GM19328 (cell line): Measurements from ENCODE around the gene USP19.

Experiments
- ATAC-seq: cut with Tn5 transposase; IDR thresholded peaks from one replicate; pipeline ENCODE4 v1.9.1; 2021; ENCODE audit warnings: mild to moderate bottlenecking, moderate library complexity; ENCODE audit not compliant: unreplicated experiment

USP19 gene

DNA sequence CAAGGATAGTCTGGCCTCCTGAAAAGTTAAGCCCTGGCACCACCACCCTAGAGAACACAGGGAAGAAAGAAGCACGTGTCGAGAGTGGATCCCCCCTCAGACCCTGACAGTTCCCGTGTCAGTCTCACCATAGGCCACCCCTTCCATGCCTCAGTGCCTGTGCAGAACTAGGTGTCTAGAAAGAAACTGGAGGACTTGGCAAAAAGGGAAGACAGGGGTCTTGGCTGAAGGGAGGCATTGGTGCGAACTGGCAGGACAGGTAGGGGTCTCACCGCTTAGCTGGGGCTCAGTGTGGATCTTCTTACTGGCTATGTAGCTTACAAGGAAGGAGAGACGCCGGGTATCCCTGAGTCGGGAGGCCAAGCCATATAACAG, 16.6 kb downstream of the USP19 start:
- ATAC-seq = no peak

DNA sequence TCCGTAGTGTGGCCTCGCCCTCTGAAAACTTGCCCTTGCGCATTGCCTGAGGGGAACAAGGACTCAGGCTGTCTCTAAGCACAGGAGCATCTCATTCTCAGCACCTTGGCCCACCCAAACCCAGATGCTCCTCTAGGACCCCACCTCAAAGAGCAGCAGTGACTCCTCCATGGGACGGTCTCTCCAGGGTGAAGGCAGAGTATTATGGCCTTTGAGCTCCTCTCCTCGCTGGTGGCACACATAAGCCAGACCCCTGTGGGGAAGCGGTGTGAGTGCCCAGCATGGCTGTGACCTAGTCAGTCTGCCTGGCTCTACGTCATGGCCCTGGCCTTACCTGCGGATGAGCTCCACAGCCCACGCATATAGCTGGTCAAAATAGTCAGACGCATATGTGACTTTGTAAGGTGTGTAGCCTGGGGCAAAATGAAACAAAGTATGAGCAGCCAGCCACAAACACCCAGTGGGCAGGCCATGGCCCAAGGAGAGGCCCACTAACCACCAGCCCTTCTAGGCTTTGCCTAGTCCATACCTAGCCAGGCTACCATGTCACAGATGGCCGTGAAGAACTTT, 20.5 kb downstream of the USP19 start:
- no peak for ATAC-seq

DNA sequence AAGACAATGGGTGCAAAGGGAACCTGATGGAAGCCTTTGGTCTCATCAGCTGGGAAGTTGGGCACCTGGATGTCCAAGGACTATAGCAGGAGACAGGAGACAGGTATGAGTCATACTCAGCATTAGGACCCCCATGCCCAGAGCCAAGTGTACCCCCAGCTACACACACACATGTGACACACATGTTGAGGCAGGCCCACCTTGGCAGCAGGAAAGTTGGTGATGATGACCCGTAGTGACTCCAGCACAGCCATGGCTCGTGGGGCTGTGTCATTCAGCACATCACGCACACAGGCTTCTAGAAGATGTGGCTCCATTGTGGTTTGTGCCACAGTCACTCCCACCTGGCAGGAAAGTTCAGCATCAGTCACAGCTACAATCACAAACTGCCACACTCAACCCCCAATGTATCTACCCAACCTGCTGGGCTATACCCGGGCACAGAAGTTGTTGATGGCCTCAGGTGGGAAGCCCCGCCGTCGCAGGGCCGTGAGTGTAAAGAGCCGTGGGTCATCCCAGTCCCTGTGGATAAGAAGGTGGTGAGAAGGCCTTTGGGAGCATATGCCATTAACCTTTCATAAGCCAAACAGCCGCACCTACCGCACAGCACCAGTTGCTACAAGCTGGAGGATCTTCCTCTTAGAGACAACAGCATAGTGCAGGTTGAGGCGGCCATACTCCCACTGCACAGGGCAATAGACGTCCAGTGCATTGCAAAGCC, 21.6 kb downstream of the USP19 start:
- ATAC-seq = no peak

DNA sequence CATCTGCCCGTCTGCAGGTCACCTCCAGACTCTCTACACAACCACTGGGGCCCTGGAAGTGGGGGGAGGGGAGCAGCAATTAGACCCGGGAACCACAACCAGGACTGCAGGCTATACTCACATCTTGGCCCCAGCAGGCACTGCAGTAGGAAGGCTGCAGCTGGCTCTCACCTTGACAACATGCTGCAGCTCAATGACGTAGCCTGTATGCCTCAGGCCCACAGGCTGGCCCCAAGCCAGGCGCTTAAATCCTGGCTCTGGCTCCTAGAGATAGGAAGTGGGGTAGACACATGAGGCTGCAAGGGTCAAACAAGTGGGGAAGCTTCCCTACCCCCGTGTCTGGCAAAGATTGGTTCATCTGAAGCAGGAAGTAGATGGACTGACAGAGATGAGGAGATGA, 22.2 kb downstream of the USP19 start:
- ATAC-seq = no peak

DNA sequence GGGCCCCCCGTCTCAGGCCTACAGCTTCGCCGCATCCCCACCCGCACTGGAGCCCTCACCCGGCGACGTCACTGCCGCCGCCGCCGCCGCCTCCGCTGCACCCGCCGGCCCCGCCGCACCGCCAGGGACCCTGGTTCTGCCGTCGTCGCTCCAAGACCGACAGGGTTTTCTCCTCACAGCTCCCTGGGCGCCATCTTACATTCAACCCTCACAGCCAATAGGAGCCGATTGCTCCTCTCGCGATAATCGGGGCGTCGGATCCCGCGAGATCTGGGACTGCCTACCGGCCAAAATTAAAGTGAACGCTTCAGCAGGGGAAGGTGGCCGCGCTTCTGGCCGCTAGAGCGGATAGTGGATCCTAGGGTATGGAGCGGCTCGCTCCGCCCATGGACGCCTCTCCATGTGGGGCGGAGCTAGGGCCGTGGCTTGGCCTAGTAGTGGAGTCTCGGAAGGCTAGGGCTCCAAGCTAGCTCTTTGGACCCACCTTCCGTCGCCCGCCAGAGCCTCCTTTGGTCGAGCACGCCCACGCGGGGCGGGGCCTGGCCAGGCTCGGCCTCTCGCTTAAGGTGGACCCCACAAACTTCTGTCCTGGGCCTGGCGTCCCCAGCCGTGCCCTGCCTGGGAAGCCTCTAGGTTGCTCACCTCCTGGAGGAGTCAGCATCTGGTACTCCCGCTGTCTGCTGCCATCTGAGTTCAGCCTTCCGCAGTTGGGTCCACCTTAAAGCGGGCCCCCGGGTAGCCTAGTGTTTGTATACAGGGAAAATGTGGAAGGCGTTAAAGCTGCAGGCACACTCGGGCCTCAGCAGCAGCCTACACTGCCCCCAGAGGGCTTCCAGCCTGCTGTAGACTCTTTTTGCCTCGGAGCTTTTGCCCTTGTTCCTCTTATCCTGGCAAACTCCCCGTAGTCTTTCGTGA, 26.5 kb downstream of the USP19 start, which contains the start of gene QRICH1:
QRICH1 (minus strand) TSS at position 219 of the 915 bp plus-strand sequence. CDS start 17,054 bp downstream, outside the sequence.
- ATAC-seq = peak; percentile 73

DNA sequence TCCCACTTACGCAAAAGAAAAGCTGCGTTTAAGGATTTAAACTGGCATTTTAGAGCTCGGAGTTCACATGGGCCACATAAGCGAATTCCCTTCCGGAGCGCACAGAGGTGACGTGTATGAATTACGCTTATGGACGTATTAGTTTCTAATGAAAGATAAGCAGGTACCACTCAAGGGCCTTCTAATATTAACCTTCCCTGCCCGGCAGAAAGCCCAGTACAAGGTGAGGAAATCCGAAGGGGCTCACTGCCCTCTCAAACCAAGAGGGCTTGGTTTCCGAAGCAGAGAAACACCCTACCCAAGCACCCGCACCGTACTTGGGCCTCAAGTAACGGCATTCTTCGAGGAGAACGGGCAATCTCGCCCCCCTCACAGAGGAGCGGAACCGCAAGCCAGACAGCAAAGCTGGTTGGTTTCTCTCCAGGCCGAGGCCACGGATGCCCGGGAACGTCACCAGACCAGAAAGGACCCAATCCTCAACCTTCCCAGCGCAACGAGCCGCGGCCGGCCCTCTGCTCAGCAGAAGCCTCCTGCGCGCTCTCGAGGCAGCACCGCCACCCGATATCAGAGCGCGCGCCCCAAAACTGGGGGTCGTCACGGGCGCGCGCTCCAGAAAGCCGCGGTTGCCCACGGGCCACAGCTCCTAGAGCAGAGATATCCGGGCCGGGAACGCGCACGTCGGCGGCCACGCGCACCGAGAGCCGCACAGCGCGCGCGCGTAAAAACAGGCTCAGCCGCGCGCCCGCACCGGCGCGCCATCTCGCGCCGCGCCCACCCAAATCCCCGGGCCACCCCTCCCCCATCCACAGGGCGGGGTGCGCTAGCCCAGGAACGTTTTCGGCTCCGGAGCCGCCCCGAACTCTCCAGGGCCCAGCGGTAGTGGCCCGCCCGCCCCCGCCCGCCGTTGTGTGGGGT, 27.4 kb downstream of the USP19 start:
- peak; percentile 42 for ATAC-seq

DNA sequence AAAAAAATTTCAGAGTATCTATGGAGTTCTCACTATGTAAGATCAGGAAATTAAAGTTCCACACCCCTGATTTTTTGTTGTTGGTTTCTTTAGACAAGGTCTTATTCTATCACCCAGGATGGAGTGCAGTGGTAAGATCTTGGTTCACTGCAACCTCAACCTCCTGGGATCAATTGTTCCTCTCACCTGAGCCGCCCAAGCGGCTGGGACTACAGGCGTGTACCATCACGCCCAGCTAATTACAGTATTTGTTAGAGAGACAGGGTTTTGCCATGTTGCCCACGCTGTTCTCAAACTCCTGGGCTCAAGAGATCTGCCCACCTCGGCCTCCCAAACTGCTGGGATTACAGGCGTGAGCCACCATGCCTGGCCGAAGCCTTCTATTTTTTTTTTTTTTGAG, 39.2 kb downstream of the USP19 start:
- ATAC-seq = no peak

DNA sequence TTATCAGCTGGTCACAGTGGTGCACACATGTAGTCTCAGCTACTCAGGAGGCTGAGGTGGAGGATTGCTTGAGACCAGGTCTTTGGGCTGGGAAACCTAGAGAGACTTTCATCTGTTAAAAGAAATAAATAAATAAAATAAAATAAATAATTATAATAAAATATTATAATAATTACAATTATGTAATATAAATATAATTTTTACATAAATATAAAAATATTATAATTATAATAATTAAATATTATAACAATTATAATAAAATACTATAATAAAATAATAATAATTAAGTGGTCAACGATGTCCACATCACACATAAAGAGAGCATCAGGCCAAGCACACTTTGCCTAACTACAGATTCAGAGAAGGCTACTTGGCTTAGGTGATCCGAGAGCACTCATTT, 41.4 kb downstream of the USP19 start:
- no peak for ATAC-seq

DNA sequence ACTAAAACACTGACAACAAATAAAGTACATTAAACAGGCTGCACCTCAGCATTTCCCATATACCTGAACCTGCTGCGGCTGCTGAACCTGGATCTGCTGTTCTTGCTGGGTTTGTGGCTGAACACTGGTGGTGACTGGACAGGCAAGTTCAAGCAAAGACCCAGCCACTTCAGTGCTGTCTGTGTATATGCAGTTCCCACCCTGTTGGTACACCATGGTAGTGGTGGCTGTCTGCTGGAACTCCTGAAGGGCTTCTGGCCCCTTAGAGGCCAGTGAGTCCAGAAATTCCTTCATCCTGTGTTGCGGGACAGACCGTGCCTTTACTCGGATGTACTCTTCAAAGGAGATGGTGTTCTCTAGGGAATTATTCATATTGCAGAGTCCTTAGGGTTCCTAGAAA, 44.0 kb downstream of the USP19 start:
- no peak for ATAC-seq

DNA sequence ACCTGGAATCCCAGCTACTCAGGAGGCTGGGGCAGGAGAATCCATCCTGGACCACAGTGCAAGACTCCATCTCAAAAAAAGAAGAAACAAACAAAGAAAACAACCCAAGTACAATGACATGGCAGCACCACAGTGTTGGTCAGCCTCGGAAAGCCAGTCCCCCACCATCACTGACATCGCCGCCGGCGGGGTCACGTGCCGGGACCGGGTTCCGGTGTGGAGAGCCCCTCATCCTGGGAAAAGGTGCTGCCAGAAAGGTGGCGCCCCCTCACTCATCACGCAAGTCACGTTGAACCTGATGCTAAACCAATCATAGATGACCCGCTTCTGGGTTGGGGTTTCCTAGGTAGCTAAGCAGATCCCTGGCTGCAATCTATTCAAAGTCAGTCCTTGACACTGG, 44.5 kb downstream of the USP19 start:
- ATAC-seq = no peak
